SKM-1 (cell line): Measurements from ENCODE around the gene UROS.

Experiments used
- DNase-seq: peaks from one replicate; lab custom pipeline; 2025; ENCODE audit not compliant: unreplicated experiment; lab: John Stamatoyannopoulos, UW

The UROS gene

GRCh38 chr10:125795128-125795527, 27.9 kb downstream of the UROS start:
- no peak for DNase-seq

DNA sequence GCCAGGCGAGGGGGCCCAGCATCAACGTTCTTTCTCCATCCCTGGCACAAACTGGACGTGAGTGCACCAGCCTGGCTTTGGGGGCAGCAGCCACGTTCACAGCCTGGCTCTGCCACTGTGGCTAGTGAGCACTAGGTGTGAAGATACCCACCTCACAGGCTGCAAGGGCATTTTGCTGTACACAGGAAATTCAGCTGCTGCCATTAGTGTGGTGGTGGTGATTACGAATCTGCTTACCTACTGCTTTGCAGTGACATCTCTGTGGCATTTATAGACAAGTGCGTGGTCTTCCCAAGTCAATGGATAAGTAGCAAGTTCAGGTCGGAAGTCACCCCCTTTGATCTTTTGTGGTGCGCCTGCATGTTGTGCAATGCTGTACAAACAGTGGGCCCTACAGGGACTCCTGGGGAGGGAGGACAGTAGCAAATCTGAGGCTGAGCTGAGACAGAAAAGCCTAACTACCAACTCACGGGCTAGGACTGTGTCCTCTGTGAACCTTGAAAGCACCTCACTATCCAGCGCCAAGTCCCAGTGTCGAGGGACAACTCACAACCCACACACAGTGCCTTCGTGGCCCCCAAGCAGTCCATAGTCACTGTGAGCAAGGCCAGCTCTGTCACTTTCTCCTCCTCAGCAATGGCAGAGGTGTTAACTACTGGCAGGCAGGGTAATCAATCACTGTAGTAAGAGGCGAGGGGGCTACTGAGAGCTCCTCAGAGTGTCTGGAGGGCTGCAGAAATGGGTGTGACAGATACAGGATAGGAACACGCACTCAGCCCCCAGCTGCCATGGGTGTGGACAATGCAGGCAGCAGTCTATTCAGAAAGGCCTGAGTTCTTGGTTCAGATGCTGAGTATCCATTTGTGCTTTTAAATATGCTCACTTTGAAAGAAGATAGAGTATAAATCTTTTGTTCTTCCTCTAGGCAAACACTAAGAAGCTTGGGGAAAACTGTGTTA, 30.4 kb downstream of the UROS start:
- no peak for DNase-seq

DNA sequence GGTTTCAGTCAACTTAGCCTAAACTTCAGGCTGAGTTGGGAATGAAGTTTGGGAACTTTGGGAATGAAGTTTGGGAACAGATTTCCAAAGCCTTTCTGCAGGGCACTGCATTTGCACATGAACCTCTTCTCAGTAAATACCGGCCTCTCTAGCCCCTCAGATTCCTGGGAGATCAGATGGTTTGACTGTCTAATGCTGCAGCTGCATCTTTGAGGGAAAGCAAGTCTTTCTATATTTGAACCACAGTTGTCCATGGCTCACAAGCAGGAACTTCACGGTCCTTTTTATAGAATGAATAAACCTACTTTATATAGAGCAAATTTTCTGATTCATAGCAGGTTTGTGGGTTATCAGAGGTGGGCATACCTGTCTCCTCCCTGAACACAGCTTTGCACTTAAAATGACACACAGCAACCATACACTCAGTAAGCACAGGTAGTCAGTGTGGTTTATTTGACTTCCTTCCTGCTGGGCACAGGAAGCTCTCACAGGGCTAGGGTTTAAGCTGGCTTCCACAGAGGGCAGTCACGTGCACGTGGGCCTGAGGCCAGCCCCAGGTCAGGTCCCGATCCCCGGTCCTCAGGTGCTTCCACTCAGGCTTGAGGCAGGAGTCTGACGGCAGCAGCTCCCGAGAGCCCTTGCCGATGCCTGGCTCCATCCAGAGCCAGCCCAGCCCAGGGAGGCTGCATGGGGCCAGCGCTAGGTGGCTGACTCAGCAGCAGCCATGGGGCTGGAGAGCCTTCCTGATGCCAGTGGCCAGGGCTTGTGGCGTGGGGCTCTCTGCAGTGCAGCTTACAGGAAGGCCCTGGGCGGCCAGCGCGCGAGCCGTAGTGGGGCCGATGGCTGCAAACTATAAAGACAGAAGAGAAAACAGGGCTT, 34.7 kb downstream of the UROS start:
- no peak for DNase-seq

DNA sequence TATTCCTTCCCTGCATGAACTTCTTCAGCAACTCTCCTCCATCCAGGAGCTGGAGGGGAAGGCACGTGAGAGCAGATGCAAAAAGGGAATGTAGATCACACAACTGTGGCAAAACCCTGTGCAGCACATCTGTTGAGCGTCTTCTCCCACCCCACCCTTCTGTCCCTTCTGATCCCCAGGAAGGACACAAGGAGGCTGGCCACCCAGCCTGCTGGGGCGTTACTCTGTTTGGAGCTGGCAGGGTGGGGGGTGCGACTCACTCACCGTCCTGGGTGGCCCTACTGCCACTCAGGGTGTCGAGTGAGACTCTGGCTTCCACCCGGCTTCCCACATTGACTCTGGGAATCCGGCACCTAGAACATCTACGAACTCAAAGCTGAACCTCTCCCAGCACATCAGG, 37.3 kb downstream of the UROS start:
- DNase-seq: no peak

DNA sequence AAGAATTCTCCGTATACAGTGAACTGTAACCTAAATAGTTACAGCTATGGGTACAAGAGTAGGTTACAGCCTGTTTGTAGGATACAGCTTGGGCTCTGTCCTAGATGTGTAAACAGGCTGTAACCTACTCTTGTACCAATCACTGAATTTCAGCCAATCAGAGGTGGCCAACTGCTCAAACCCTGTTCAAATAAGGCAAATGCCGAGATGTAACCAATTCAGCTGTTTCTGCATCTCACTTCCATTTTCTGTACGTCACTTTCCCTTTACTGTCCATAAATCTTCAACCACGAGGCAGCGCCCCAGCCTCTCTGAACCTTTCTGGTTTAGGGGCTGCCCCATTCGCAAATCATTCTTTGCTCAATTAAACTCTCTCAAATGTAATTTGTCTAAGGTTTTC, 39.1 kb downstream of the UROS start:
- DNase-seq: no peak

DNA sequence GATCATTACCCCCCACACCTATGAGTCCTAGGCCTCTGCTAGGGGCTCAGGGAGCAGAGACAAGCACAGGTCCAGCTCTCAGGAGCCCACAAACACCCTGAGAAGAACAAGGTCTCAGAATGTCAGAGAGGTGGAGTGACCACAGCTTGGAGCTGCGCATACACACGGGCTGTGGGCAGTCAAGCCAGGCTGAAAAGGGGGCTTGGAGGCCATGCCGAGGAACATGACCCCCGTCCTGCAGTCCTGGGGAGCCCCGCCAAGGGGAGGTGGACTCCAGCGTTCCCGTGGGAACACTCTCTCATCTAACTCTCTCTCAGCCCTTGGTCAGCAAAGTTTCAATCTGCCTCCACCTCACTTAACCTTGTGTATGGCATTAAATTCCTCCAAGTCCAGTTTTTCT, 39.6 kb downstream of the UROS start:
- no peak for DNase-seq

DNA sequence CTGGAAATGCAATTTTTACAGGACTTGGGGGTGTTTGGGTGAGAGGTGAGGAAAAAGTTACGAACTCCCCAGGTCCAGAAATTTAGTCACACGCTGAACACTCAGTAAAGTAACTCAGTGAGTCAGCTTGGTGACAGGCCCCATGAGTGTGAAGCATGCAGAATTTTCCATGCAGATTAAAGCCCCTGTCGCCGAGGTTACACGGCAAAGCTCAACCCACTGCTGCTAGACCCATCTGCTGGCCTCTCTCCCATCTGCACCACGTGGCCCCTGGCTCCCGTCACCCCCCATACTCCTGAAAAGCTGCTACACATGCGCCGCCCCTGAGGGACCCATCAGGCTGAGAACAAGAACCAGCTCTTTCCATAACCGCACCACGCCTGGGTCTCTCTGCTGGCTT, 40.4 kb downstream of the UROS start:
- DNase-seq: no peak

- DNase-seq: no peak
Observed at GRCh38 chr10:125782054-125782453, 41.0 kb downstream of the UROS start.

DNA sequence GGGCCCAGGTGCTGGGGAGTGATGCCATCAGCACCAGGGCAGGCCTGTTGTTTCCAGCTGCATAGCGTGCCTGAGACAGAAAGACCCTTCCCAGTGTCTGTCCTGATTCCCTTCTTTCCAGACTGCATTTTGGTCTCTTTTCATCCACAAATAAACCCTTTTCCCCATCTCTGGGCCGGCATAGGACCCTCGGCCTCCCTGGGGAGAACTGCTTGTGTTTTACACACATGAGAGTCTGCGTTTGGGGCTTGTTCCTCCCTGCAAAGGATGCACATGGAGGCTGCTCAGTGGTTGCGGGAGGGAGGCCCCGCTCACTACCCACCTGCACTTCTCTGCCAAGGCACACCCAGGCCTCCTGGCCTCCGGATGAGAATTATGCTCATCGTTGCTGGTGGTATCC, 41.7 kb downstream of the UROS start:
- no peak for DNase-seq

- no peak for DNase-seq
Observed at GRCh38 chr10:125779403-125780327, 43.4 kb downstream of the UROS start.

- DNase-seq: no peak
Observed at GRCh38 chr10:125778556-125778955, 44.5 kb downstream of the UROS start.

GRCh38 chr10:125777806-125778205, 45.3 kb downstream of the UROS start:
- DNase-seq: no peak

- DNase-seq: no peak
Observed at GRCh38 chr10:125775491-125776106, 47.5 kb downstream of the UROS start, which contains the start of gene MMP21. Gene MMP21 (minus strand): TSS chr10:125775821. CDS start chr10:125775821, 0 bp downstream.

GRCh38 chr10:125774581-125775191, 48.4 kb downstream of the UROS start:
- DNase-seq: no peak

DNA sequence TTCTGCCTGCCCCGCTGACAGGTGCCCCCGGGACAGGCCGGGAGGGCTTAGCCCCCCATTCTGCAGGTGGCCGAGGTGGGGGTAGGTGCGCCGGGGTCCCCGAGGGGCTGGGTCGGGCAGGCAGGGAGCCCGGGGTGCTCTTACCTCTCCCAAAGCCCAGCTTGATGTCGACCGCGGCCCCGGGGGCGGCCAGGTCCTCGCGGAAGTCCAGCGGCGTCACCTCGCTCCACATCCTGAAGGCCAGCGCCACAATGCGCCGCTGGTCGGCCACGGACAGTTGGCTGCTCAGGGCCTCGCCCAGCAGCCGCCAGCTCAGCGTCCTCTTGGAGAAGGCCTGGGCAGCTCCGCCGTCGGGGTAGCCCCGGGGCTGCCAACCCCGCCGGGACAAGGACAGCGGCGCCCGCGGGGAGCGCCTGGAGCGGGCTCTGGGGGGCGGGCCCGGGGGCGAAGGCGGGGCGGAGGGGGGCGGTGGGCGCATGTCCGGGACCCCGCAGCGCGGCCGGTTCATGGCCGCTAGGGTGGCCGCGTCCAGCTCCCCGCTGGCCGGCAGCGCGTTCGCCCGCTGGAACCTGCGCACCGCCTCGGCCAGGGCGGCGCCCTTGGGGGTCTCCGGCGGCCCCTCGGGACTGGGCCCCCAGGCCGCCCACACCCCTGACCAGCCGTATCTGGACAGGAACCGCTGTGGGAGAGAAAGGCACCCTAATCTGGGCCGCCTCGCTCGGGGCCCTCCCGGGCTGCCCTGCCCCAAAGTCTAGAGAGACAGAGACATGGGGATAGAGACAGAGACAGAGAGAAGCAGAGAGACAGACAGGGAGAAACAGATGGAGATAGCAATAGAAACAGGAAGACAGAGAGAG, 49.1 kb downstream of the UROS start:
- DNase-seq: no peak

DNA sequence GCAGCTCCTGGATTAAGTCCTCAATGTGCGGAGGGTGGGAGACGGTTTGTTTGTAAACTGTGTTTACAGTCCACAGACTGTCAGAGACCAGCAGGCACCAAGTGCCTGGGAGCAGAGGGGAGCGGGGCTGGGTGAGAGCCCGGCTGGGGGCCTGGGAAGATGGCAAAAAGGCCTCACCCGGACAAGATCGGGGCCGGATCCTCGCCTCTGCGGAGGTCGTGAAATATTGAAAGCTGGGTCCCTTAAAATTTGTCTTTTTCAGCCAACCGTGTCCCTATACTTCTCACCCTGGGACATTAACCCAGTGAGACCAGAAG, 50.2 kb downstream of the UROS start:
- DNase-seq: no peak

DNA sequence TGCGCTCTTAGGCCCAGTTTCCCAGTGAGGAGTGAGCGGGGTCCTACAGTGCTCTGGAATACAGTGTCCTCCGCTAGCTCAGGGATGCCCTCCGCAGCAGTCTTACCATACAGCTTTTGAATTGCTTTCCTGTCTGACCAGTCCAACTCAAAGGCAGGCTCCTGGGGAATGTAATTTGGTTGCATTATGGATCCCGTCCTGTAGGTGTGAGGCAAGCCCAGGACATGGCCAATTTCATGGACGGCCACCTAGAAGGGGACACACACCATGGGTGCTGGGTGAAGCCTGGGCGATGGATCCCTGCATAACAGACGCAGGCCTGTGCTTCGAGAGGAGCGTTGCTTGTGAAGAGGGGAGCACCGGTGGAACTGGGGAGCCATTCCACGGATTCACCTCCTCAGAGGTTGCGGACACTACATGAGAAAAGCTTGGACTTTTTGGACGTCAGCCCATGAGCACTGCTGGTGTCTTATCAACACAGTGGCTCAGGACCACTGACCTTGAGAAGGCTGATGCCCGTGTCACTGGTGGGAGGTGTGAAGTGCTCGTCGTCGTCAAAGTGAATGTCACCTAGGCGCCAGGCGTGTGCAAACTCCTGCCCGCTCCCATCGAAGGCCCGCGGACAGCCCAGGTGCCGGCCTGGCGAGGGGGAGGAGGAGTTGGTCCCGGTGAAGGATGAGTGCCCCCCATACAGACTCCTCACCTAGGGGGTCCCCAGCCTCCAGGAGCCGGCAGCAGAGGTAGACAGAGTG, 50.8 kb downstream of the UROS start:
- no peak for DNase-seq

DNA sequence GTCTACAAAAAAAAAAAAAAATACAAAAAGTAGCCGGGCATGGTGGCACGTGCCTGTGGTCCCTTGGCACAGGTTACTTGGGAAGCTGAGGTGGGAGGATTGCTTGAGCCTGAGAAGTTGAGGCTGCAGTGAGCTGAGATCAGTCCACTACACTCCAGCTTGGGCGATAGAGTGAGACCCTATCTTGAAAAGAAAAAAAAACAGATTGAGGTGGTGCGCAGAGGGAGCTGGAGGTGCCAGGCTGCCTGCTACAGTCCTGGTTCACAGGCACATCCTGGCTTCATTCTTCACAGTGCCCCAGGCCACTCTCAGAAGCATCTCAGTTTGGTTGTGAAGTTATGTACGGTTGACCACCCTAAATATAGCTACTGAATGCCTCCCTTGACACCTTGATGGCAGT, 52.2 kb downstream of the UROS start:
- DNase-seq: no peak
